Measurements from ENCODE around the gene TLCD2. TPM values are rescaled to one million over a fixed set of nuclear protein-coding genes. Genes with fewer than 3 reads are reported as not detected.

Gene TLCD2
- total RNA-seq, 1 experiment from 2014 or later = 1.5 TPM

GRCh38 chr17:1716076-1716911 is 6.1 kb upstream of the TLCD2 start:
- H3K79me1 ChIP-seq (ENCODE audit: insufficient read depth, low read depth, low read length, poor library complexity, severe bottlenecking) = no peaks in the 10 kb centered on the region
- peak overlapping the region; percentile 69 for H3K18ac ChIP-seq (ENCODE audit: insufficient read length, low read depth, low read length)
- H2BK15ac ChIP-seq (ENCODE audit: low read depth, low read length) = no peak overlapping the region
- no peak overlapping the region for H2AK5ac ChIP-seq (ENCODE audit: insufficient read length, low read length)
- H3K27me3 ChIP-seq (ENCODE audit: insufficient read depth, low read length) = no peaks in the 10 kb centered on the region
- no peak overlapping the region for H3K56ac ChIP-seq (ENCODE audit: insufficient read length, low read depth, low read length)
- H4K5ac ChIP-seq (ENCODE audit: insufficient read length, low read depth, low read length) = no peak overlapping the region
- no peaks in the 10 kb centered on the region for H3K9me3 ChIP-seq (ENCODE audit: control insufficient read depth, low read depth, low read length)
- no peak overlapping the region for H3K23ac ChIP-seq (ENCODE audit: insufficient read length, low read depth, low read length)
- no peak overlapping the region for H3K4ac ChIP-seq (ENCODE audit: low read depth, low read length)
- no CpG with 5 or more reads among the region's 70 CpGs for WGBS (ENCODE audit: extremely low coverage, insufficient read length, low lambda C conversion rate)
- H2AFZ ChIP-seq (ENCODE audit: low read length) = no peak overlapping the region
- no peaks in the 10 kb centered on the region for H4K20me1 ChIP-seq (ENCODE audit: control insufficient read depth, insufficient read depth, insufficient read length)
- H3K9me3 Mint-ChIP-seq = no peaks in the 10 kb centered on the region; a peak in 1 of 5 replicates
- peak overlapping the region; percentile 71 for H3K9ac ChIP-seq (ENCODE audit: extremely low read depth, insufficient read length, low read length)
- H3K4me3 Mint-ChIP-seq = peak overlapping the region; percentile 88 to 94
- TF ChIP-seq CTCF (conservative IDR thresholded peaks at IDR 0.05) = no peak
- H3K4me1 Mint-ChIP-seq = peaks cover 31 to 32% of the 10 kb centered on the region in 2 experiments
- H3K4me1 ChIP-seq (ENCODE audit: insufficient read depth, low read length) = peaks cover 2% of the 10 kb centered on the region; the same call in 1 of the 2 replicates
- peaks cover 22% of the 10 kb centered on the region for H3K23me2 ChIP-seq (ENCODE audit: insufficient read length, low read depth, low read length, poor library complexity, severe bottlenecking)
- peak overlapping the region; percentile 91 for H3K27ac ChIP-seq (ENCODE audit: insufficient read length, low read depth, low read length)
- DNase-seq = peak; percentile 100
- H3K79me2 ChIP-seq (ENCODE audit: insufficient read depth, low read length) = no peaks in the 10 kb centered on the region
- H3K14ac ChIP-seq (ENCODE audit: insufficient read depth, low read length) = peak overlapping the region; percentile 67; the same call in 1 of the 2 replicates
- H2BK20ac ChIP-seq (ENCODE audit: low read depth, low read length, poor library complexity, severe bottlenecking) = no peak overlapping the region
- no peak overlapping the region for H4K8ac ChIP-seq (replicated peaks; ENCODE audit: insufficient read length, low read depth, low read length)
- no peak overlapping the region for H2BK12ac ChIP-seq (ENCODE audit: insufficient read length, low read depth, low read length)
- H4K91ac ChIP-seq (ENCODE audit: insufficient read length, low read depth, low read length) = no peak overlapping the region
- H3T11ph ChIP-seq (ENCODE audit: low read length) = no peak overlapping the region
- no peak overlapping the region for H2BK5ac ChIP-seq (ENCODE audit: insufficient read length, low read length)
- no peaks in the 10 kb centered on the region for H3K27me3 Mint-ChIP-seq (ENCODE audit: low read depth)
- H3K36me3 Mint-ChIP-seq (ENCODE audit: insufficient read depth in 1 of 3, low read depth in 3 of 3) = peaks cover 0 to 13% (median 2%) of the 10 kb centered on the region in 3 experiments; a peak in 3 of 7 replicates
- H3K27ac Mint-ChIP-seq = peak overlapping the region; percentile 99 to 100 (median 99)
- H3K4me2 ChIP-seq (ENCODE audit: insufficient read depth, insufficient read length, low read length) = peak overlapping the region; percentile 80
- no peak overlapping the region for H2BK120ac ChIP-seq (ENCODE audit: low read depth, low read length, poor library complexity, severe bottlenecking)

All from H9 (cell line).